Body of pancreas (tissue), 4 donors: ENCODE data around the gene ZNF79. TPM values are rescaled to one million over a fixed set of nuclear protein-coding genes. Genes with fewer than 3 reads are reported as not detected.

Source experiments
- ATAC-seq: fragments of 150-250 bp; one replicate; pipeline ENCODE4 v1.9.1; 2016
- DNase-seq, 4 donors: peaks; one replicate each; pipeline ENCODE4 v3.0.0-alpha.2; 2019
- H3K27ac ChIP-seq, 4 donors: fragments of 200-600 bp; sonication (generic); 1 replicate in 3 of 4; 2 replicates in 1 of 4; pipeline versions ENCODE4 v1.5.1 to v1.6.1; 2016 to 2019; ENCODE audit warnings: mild to moderate bottlenecking in 1 of 4, mixed read lengths in 1 of 4, moderate library complexity in 1 of 4
- H3K27me3 ChIP-seq, 2 donors: fragments of 200-600 bp; sonication (generic); one replicate each; pipeline ENCODE4 v1.6.0; 2016; ENCODE audit warnings: mild to moderate bottlenecking in 1 of 2
- H3K36me3 ChIP-seq, 2 donors: fragments of 200-600 bp; sonication (generic); replicated peaks in 1 of 2; 2 replicates each; pipeline ENCODE4 v1.5.1; 2016; ENCODE audit warnings: low read depth in 2 of 2; ENCODE audit not compliant: insufficient read depth in 1 of 2
- H3K4me1 ChIP-seq: fragments of 200-600 bp; sonication (generic); one replicate; pipeline ENCODE4 v1.6.0; 2016
- H3K4me3 ChIP-seq, 2 donors: fragments of 200-600 bp; sonication (generic); 1 replicate in 1 of 2; 2 replicates in 1 of 2; pipeline ENCODE4 v1.5.1; 2016 to 2019
- H3K9me3 ChIP-seq, 3 donors: fragments of 200-600 bp; sonication (generic); 1 replicate in 2 of 3; 2 replicates in 1 of 3; pipeline ENCODE4 v1.5.1; 2016
- CTCF ChIP-seq, 7 experiments: fragments of 450-650 bp in 4 of 7; fragments of 200-600 bp in 3 of 7; sonication (generic) in 3 of 7; IDR thresholded peaks; one replicate each; pipeline ENCODE4 v1.5.1; 2016 to 2019; ENCODE audit warnings: antibody characterized with exemption in 7 of 7
- POLR2A ChIP-seq, 3 donors: fragments of 450-650 bp; IDR thresholded peaks; one replicate each; pipeline ENCODE4 v1.6.1; 2016; ENCODE audit warnings: antibody characterized with exemption in 3 of 3, mild to moderate bottlenecking in 2 of 3
- WGBS, 2 donors: methylation state at CpG; one replicate each; pipeline ENCODE4 v1.1.5; 2017; 5-methylcytosine and 5-hydroxymethylcytosine counted together
- intact Hi-C: fragments of 100-400 bp; cut with DNase I; formaldehyde crosslinking; loops from one replicate; pipeline ENCODE4 v1.15.1; 2023
- total RNA-seq, 2 donors: library from RNA; depleted of rRNA; stranded (reverse); fragments of >200 nt; gene quantifications; one replicate each; pipeline ENCODE4 v1.1.0, GENCODE V29; 2016

Gene ZNF79
- total RNA-seq, 2 donors from 2014 or later: 4.7 to 11.5 TPM

- intact Hi-C loops: no loop called here
- Histone ChIP-seq H3K36me3 (no peaks in the 10 kb centered on the region), H3K27me3 (no peaks in the 10 kb centered on the region), H3K4me1 (peaks cover 15% of the 10 kb centered on the region), H3K27ac (no peak overlapping the region), H3K4me3 (no peak overlapping the region), H3K9me3 (no peaks in the 10 kb centered on the region)
- peak in 6 of 7 experiments; percentile 14 to 36 (median 27) for TF ChIP-seq CTCF (IDR thresholded peaks at IDR 0.05)
- no peak for TF ChIP-seq POLR2A (IDR thresholded peaks at IDR 0.05)
- ATAC-seq (no peak), DNase-seq (peak in 3 of 4 donors; percentile 41 to 58 (median 45))
- 51 to 60% methylated on average over 6 of the region's 6 CpGs for whole genome bisulfite sequencing, 2 donors
Observed at GRCh38 chr9:127455324-127455992, 31.3 kb downstream of the ZNF79 start.

- Histone ChIP-seq H3K27ac (no peak overlapping the region), H3K4me1 (peaks cover 9% of the 10 kb centered on the region), H3K36me3 (peaks cover 0 to 3% of the 10 kb centered on the region in 2 donors), H3K4me3 (no peak overlapping the region), H3K27me3 (no peaks in the 10 kb centered on the region), H3K9me3 (no peaks in the 10 kb centered on the region)
- ATAC-seq (no peak), DNase-seq (no peak)
- intact Hi-C loops: no loop called here
- TF ChIP-seq CTCF (IDR thresholded peaks at IDR 0.05) (no peak), POLR2A (IDR thresholded peaks at IDR 0.05) (no peak)
- WGBS, 2 donors: 88 to 89% methylated on average over 8 to 17 of the region's 17 CpGs
Observed at GRCh38 chr9:127457191-127457878, 33.2 kb downstream of the ZNF79 start.

GRCh38 chr9:127458921-127459320 lies 34.7 kb downstream of the ZNF79 start:
- TF ChIP-seq POLR2A (IDR thresholded peaks at IDR 0.05) (no peak), CTCF (IDR thresholded peaks at IDR 0.05) (no peak)
- peak in 2 of 4 donors; percentile 31 to 40 for DNase-seq
- Histone ChIP-seq H3K9me3 (no peaks in the 10 kb centered on the region), H3K4me3 (no peak overlapping the region), H3K27ac (no peak overlapping the region), H3K36me3 (peaks cover 0 to 3% of the 10 kb centered on the region in 2 donors), H3K4me1 (no peaks in the 10 kb centered on the region), H3K27me3 (no peaks in the 10 kb centered on the region)
- WGBS, 2 donors: 71 to 82% methylated on average over 7 to 9 of the region's 9 CpGs
- intact Hi-C loops: no loop called here
- no peak for ATAC-seq

GRCh38 chr9:127463382-127463781 lies 39.2 kb downstream of the ZNF79 start:
- peaks cover 0 to 5% of the 10 kb centered on the region in 2 donors for H3K36me3 ChIP-seq
- TF ChIP-seq POLR2A (IDR thresholded peaks at IDR 0.05) (no peak), CTCF (IDR thresholded peaks at IDR 0.05) (no peak)
- DNase-seq: no peak

More at GRCh38 chr9:127463382-127463781, 39.2 kb downstream of the ZNF79 start:
- no peak for ATAC-seq
- no peaks in the 10 kb centered on the region for H3K4me1 ChIP-seq
- intact Hi-C loops: no loop called here
- H3K9me3 ChIP-seq: no peaks in the 10 kb centered on the region
- no peak overlapping the region for H3K27ac ChIP-seq
- no peak overlapping the region for H3K4me3 ChIP-seq
- WGBS, 2 donors: 85 to 92% methylated on average over 3 of the region's 3 CpGs
- H3K27me3 ChIP-seq: no peaks in the 10 kb centered on the region
